Measurements from ENCODE around the gene KLF6. TPM values are rescaled to one million over a fixed set of nuclear protein-coding genes. Genes with fewer than 3 reads are reported as not detected.

KLF6 gene
- total and polyA plus RNA-seq, 2 donors (not counting 3 experiments of a cell fraction or from before 2014, with no cell fraction given) = 183 to 307 TPM

DNA sequence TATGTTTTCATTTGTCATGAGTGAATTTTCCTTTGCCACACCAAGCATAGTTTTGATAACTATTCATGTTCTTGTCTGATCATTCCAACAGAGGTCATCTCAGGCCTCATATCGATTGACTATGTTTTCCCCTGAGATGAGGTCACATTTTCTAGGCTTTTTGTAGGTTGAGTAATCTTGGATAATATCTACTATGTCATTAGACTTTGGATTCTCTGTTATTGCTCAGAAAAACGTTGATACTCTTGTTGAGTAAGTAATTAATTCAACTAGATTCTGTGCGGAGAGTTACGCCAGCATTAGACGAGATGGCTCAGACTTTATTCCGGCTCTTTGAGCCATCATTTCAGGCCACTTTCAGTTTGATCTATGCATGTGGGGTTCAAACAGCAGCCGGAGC is 57.7 kb downstream of the KLF6 start:
- H3K27ac ChIP-seq (ENCODE audit: insufficient read depth, low read depth, low read length) = no peak overlapping the region

More for the DNA sequence above, 57.7 kb downstream of the KLF6 start:
- Histone ChIP-seq H3K9me3 (replicated peaks; ENCODE audit: control insufficient read depth, insufficient read depth, low read length) (no peaks in the 10 kb centered on the region), H2AFZ (ENCODE audit: low read depth, low read length) (no peak overlapping the region), H4K20me1 (replicated peaks; ENCODE audit: control insufficient read depth, extremely low read depth, insufficient read depth, low read length) (no peaks in the 10 kb centered on the region), H3K9me1 (replicated peaks; ENCODE audit: control insufficient read depth, extremely low read depth, insufficient read depth, low read length) (no peaks in the 10 kb centered on the region), H3K27me3 (ENCODE audit: control insufficient read depth in 2 of 2, insufficient read depth in 2 of 2, low read length in 2 of 2) (no peaks in the 10 kb centered on the region), H3K4me1 (ENCODE audit: control insufficient read depth, extremely low read depth, insufficient read depth, low read length) (no peaks in the 10 kb centered on the region), H3K4me3 (replicated peaks in 1 of 3; ENCODE audit: insufficient read depth in 1 of 3, low read depth in 1 of 3, low read length in 3 of 3) (no peak overlapping the region), H3K4me2 (ENCODE audit: insufficient read depth, low read length) (no peak overlapping the region), H3K79me2 (ENCODE audit: control insufficient read depth, insufficient read depth, low read length) (no peaks in the 10 kb centered on the region), H3K9ac (replicated peaks; ENCODE audit: extremely low read depth, insufficient read depth, low read length) (no peak overlapping the region), H3K36me3 (ENCODE audit: control insufficient read depth in 2 of 2, extremely low read depth in 1 of 2, insufficient read depth in 2 of 2, low read length in 2 of 2) (no peaks in the 10 kb centered on the region)
- no peak for FAIRE-seq
- no TSS peak for BruUV-seq (replicated peaks)
- dilution Hi-C loops (cut with MboI; ENCODE audit: extremely low pct_ligation_motif_present, low sequenced_read_pairs) (no loop called here), intact Hi-C loops (cut with micrococcal nuclease) (no loop called here)
- DNase-seq (ENCODE audit: low read depth, low spot score) = no peak
- CTCF ChIA-PET = interaction anchor here (1.0 kb wide), 1 partner anchor 12 kb away, joined by 3 read pairs; no protein-coding TSS in a partner anchor
- TF ChIP-seq JUN (IDR thresholded peaks at IDR 0.05; ENCODE audit: borderline replicate concordance, insufficient read depth, insufficient read length, low read depth) = no peak
- no peak for TF ChIP-seq MYC (IDR thresholded peaks at IDR 0.05; ENCODE audit: low read depth, low read length)
- no peak for TF ChIP-seq POLR2A (IDR thresholded peaks at IDR 0.05; ENCODE audit: low read depth, low read length)
- TF ChIP-seq, protein P1, sequence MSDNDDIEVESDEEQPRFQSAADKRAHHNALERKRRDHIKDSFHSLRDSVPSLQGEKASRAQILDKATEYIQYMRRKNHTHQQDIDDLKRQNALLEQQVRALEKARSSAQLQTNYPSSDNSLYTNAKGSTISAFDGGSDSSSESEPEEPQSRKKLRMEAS (IDR thresholded peaks at IDR 0.05; ENCODE audit: insufficient read depth, insufficient read length) = no peak
- TF ChIP-seq FOS (IDR thresholded peaks at IDR 0.05; ENCODE audit: borderline replicate concordance, insufficient read depth, low read length) = no peak
- TF ChIP-seq POLR2AphosphoS5 (IDR thresholded peaks at IDR 0.05; ENCODE audit: insufficient read depth, low read depth, low read length) = no peak
- no peak for TF ChIP-seq EZH2 (IDR thresholded peaks at IDR 0.05; ENCODE audit: borderline replicate concordance, low read depth, low read length, severe bottlenecking)
- no peak for TF ChIP-seq GATA2 (IDR thresholded peaks at IDR 0.05; ENCODE audit: insufficient read depth, insufficient read length, low read depth, low read length)
- TF ChIP-seq, protein P2, sequence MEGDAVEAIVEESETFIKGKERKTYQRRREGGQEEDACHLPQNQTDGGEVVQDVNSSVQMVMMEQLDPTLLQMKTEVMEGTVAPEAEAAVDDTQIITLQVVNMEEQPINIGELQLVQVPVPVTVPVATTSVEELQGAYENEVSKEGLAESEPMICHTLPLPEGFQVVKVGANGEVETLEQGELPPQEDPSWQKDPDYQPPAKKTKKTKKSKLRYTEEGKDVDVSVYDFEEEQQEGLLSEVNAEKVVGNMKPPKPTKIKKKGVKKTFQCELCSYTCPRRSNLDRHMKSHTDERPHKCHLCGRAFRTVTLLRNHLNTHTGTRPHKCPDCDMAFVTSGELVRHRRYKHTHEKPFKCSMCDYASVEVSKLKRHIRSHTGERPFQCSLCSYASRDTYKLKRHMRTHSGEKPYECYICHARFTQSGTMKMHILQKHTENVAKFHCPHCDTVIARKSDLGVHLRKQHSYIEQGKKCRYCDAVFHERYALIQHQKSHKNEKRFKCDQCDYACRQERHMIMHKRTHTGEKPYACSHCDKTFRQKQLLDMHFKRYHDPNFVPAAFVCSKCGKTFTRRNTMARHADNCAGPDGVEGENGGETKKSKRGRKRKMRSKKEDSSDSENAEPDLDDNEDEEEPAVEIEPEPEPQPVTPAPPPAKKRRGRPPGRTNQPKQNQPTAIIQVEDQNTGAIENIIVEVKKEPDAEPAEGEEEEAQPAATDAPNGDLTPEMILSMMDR (IDR thresholded peaks at IDR 0.05; ENCODE audit: extremely low read depth in 1 of 2, insufficient read depth in 1 of 2, low read depth in 1 of 2, low read length in 2 of 2) = no peak
- POLR2A ChIA-PET = no interaction called here

Measured in endothelial cell of umbilical vein (primary cell).